AG10803 (cell line): ENCODE data around the gene THSD7A.

ENCODE experiments used
- DNase-seq: peaks from one replicate; pipeline ENCODE4 v3.0.0; 2010; ENCODE audit warnings: low read depth
- H3K4me3 ChIP-seq: 2 replicates; pipeline ENCODE4 v1.5.1; 2011; ENCODE audit warnings: mild to moderate bottlenecking, low read length, control low read depth
- TF ChIP-seq, protein P1 (sequence below): conservative IDR thresholded peaks from 2 replicates; pipeline ENCODE4 v1.5.1; 2011; ENCODE audit warnings: mild to moderate bottlenecking, low read length, control low read depth, inconsistent platforms

Gene THSD7A

DNA sequence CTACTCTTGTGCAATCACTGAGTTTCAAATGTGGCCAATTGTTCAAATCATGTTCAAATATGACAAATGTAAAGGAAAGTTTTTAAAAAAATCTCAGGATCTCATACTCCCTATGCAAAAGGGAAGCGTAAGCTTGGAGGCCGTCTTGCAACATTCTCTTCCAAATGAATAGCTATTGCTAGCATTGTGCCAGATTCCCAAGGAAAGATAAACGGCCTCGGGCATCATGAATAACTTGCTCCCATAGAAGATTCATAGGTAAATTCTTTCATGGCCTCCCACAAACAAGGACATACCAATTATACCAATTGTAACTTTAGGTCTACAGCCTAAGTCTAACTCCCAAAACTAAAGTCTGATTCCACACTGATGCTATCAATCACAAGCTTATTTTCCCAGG is 416.9 kb downstream of the THSD7A start:
- H3K4me3 ChIP-seq, result no peak overlapping the region
- DNase-seq, result no peak
- TF ChIP-seq, protein P1, sequence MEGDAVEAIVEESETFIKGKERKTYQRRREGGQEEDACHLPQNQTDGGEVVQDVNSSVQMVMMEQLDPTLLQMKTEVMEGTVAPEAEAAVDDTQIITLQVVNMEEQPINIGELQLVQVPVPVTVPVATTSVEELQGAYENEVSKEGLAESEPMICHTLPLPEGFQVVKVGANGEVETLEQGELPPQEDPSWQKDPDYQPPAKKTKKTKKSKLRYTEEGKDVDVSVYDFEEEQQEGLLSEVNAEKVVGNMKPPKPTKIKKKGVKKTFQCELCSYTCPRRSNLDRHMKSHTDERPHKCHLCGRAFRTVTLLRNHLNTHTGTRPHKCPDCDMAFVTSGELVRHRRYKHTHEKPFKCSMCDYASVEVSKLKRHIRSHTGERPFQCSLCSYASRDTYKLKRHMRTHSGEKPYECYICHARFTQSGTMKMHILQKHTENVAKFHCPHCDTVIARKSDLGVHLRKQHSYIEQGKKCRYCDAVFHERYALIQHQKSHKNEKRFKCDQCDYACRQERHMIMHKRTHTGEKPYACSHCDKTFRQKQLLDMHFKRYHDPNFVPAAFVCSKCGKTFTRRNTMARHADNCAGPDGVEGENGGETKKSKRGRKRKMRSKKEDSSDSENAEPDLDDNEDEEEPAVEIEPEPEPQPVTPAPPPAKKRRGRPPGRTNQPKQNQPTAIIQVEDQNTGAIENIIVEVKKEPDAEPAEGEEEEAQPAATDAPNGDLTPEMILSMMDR, result no peak

DNA sequence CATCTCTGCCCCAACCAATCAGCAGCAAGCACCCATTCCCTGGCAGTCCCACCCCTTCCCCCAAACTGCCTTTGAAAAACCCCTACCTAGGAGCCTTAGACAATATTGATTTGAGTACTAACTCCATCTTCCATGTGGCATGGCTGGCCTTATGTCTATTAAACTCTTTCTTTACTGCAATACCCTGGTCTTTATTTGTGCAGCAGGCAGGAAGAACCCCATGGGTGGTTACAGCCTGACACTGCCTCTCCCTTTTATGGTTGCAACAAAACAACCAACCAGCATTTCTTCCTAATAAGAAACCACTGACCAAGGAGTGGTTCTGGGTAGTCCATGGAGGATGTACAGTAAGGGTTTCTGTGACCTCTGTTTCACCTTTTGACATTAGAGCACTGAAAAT is 418.1 kb downstream of the THSD7A start:
- no peak for DNase-seq
- no peak overlapping the region for H3K4me3 ChIP-seq
- TF ChIP-seq, protein P1, result no peak

DNA sequence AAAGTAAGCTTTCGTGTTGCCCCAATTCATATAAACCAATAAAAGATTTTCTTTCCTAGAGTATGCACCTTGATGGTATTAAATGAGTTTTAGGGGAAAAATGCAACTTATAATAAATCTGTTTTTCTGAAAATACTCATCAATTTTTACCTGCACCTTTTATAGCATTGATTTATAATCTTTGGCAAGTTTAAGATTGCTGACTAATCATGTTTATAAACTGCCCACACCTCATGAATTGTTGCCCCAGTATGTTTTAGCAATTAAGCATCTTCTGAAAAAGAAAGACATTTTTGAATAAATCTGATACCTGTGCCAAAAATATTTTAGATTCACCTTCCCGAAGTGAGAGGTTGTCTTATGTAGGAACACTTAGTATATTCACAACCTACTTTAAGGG is 420.0 kb downstream of the THSD7A start:
- no peak for DNase-seq
- TF ChIP-seq, protein P1, result no peak

DNA sequence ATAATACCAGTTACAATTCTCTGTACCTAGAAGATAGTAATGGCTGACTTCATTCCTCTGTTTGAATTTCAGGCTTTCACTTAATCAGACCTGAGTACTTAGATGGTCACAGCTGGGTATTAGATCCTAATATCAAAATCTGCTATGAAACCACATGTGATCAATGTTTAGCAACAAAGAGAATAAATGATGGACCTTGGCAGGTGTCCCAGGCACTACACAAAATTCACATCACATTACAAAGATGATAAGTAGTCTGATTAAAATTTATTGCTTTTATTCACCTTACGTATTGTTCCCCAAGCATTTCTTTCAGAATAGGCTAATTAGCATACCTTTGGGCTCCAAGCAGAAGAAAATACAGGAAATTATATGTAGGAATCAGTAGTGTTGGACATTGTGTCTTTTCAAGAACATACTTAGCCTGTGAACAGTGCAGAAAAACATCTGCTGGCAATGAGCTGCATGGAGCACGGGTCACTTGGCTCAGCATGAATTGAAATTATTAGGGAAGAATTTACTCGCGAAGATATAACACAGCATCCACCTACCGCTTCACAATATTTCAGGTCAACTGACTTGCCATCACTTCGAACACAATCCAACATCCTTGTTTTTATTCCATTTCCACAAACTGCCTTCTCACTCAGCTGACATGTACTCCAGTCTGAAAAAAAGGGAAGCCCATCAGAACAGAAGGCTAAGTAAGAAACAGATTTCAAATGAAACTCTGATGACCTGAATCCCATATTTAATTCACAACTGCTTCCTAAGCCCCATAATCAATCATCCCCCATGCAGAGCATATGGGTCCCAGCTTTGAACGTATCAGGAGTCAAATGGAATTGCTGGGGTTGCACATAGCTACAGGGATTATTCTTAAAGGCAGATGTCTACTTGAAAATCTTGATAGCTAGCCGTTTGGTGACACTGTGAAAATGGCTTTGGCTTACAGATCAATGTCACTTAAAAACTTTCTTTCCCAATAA is 421.0 kb downstream of the THSD7A start:
- TF ChIP-seq, protein P1, result no peak
- DNase-seq, result no peak
- no peak overlapping the region for H3K4me3 ChIP-seq

More for the DNA sequence above, 420.0 kb downstream of the THSD7A start:
- H3K4me3 ChIP-seq, result no peak overlapping the region

DNA sequence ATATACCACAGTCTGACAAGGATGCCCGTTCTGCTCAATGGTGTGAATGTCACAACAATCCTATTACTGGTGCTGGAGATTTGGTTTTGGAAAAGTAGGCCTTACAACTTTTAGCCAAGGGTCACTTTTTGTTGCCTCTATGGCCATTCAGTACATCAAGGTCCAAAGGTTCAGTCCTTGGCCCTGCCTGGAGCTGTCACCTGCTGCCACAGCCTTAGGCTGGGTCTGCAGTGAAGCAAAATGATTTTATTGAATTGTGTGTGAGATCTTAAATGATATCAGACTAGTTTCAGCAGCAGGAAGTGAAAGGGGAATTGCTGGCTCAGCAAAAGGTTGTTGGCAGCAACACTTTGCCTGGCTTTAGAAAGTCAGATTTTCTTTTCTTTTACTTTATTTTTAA is 427.6 kb downstream of the THSD7A start:
- TF ChIP-seq, protein P1, result no peak
- H3K4me3 ChIP-seq, result no peak overlapping the region
- DNase-seq, result no peak

DNA sequence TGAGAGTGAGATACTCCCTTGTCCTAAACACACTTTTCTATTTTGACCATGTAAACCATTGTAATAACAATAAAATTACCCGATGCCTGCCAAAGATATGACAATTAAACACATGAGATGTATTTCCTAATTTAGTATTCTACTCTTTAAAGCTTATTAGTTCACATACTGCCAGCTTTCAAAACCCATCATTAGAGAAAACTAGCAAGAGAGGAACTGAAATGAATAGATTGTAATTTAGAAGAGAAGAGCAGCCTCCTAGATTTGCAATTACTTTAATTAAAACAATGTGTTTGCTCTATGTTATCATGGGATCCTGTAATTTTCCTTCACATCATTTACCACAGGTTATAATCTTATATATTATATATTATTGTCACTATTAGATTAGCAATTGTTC is 428.2 kb downstream of the THSD7A start:
- TF ChIP-seq, protein P1, result no peak
- H3K4me3 ChIP-seq, result no peak overlapping the region
- no peak for DNase-seq

DNA sequence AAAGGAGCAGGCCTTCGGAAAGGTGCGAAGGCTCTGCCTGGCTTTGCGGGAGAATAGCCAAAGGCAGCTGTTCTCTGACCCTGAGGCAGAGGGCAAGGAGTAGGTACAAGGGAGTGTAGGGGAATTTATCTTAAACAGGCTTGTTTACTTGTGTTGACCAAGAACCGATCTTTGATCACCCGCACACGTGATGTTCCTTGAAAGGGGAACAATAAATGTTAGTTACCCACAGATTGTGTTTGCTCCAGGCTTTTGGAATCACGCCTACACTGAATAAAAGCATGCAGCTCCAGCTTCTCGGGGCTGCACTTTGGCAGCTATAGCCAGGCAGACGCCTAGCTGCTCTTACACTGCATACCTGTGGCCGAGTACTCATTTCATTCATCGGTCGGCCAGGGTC is 437.6 kb downstream of the THSD7A start:
- DNase-seq, result no peak
- no peak overlapping the region for H3K4me3 ChIP-seq
- TF ChIP-seq, protein P1, result no peak
